ENCODE results near the gene IFNA21. TPM values are rescaled to one million over a fixed set of nuclear protein-coding genes. Genes with fewer than 3 reads are reported as not detected.

IFNA21 gene
- total and polyA plus RNA-seq, 2 experiments from 2014 or later: not detected

- H2AFZ ChIP-seq: peak overlapping the region; percentile 16; the same call in 1 of the 2 replicates
- H3K79me2 ChIP-seq (replicated peaks; ENCODE audit: insufficient read depth): no peaks in the 10 kb centered on the region
- no peaks in the 10 kb centered on the region for H3F3A ChIP-seq (replicated peaks; ENCODE audit: low read depth)
- H3K27ac ChIP-seq (ENCODE audit: low read depth): no peak overlapping the region
- Mint-ChIP-seq H3K27ac (no peak overlapping the region; the same call in 1 of the 2 replicates), H3K4me3 (no peak overlapping the region), H3K27me3 (ENCODE audit: insufficient read depth, low read depth, poor library complexity) (no peaks in the 10 kb centered on the region), H3K9me3 (no peaks in the 10 kb centered on the region), H3K36me3 (ENCODE audit: low read depth) (no peaks in the 10 kb centered on the region), H3K4me1 (no peaks in the 10 kb centered on the region)
- TF ChIP-seq, protein P1, sequence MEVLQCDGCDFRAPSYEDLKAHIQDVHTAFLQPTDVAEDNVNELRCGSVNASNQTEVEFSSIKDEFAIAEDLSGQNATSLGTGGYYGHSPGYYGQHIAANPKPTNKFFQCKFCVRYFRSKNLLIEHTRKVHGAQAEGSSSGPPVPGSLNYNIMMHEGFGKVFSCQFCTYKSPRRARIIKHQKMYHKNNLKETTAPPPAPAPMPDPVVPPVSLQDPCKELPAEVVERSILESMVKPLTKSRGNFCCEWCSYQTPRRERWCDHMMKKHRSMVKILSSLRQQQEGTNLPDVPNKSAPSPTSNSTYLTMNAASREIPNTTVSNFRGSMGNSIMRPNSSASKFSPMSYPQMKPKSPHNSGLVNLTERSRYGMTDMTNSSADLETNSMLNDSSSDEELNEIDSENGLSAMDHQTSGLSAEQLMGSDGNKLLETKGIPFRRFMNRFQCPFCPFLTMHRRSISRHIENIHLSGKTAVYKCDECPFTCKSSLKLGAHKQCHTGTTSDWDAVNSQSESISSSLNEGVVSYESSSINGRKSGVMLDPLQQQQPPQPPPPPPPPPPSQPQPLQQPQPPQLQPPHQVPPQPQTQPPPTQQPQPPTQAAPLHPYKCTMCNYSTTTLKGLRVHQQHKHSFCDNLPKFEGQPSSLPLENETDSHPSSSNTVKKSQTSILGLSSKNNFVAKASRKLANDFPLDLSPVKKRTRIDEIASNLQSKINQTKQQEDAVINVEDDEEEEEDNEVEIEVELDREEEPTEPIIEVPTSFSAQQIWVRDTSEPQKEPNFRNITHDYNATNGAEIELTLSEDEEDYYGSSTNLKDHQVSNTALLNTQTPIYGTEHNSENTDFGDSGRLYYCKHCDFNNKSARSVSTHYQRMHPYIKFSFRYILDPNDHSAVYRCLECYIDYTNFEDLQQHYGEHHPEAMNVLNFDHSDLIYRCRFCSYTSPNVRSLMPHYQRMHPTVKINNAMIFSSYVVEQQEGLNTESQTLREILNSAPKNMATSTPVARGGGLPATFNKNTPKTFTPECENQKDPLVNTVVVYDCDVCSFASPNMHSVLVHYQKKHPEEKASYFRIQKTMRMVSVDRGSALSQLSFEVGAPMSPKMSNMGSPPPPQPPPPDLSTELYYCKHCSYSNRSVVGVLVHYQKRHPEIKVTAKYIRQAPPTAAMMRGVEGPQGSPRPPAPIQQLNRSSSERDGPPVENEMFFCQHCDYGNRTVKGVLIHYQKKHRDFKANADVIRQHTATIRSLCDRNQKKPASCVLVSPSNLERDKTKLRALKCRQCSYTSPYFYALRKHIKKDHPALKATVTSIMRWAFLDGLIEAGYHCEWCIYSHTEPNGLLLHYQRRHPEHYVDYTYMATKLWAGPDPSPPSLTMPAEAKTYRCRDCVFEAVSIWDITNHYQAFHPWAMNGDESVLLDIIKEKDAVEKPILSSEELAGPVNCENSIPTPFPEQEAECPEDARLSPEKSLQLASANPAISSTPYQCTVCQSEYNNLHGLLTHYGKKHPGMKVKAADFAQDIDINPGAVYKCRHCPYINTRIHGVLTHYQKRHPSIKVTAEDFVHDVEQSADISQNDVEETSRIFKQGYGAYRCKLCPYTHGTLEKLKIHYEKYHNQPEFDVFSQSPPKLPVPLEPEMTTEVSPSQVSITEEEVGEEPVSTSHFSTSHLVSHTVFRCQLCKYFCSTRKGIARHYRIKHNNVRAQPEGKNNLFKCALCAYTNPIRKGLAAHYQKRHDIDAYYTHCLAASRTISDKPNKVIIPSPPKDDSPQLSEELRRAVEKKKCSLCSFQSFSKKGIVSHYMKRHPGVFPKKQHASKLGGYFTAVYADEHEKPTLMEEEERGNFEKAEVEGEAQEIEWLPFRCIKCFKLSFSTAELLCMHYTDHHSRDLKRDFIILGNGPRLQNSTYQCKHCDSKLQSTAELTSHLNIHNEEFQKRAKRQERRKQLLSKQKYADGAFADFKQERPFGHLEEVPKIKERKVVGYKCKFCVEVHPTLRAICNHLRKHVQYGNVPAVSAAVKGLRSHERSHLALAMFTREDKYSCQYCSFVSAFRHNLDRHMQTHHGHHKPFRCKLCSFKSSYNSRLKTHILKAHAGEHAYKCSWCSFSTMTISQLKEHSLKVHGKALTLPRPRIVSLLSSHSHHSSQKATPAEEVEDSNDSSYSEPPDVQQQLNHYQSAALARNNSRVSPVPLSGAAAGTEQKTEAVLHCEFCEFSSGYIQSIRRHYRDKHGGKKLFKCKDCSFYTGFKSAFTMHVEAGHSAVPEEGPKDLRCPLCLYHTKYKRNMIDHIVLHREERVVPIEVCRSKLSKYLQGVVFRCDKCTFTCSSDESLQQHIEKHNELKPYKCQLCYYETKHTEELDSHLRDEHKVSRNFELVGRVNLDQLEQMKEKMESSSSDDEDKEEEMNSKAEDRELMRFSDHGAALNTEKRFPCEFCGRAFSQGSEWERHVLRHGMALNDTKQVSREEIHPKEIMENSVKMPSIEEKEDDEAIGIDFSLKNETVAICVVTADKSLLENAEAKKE (CRISPR knock-in tag; IDR thresholded peaks at IDR 0.05): no peak
- TF ChIP-seq EZH2phosphoT487 (IDR thresholded peaks at IDR 0.05; ENCODE audit: unreplicated experiment): no peak
- TF ChIP-seq, protein P2, sequence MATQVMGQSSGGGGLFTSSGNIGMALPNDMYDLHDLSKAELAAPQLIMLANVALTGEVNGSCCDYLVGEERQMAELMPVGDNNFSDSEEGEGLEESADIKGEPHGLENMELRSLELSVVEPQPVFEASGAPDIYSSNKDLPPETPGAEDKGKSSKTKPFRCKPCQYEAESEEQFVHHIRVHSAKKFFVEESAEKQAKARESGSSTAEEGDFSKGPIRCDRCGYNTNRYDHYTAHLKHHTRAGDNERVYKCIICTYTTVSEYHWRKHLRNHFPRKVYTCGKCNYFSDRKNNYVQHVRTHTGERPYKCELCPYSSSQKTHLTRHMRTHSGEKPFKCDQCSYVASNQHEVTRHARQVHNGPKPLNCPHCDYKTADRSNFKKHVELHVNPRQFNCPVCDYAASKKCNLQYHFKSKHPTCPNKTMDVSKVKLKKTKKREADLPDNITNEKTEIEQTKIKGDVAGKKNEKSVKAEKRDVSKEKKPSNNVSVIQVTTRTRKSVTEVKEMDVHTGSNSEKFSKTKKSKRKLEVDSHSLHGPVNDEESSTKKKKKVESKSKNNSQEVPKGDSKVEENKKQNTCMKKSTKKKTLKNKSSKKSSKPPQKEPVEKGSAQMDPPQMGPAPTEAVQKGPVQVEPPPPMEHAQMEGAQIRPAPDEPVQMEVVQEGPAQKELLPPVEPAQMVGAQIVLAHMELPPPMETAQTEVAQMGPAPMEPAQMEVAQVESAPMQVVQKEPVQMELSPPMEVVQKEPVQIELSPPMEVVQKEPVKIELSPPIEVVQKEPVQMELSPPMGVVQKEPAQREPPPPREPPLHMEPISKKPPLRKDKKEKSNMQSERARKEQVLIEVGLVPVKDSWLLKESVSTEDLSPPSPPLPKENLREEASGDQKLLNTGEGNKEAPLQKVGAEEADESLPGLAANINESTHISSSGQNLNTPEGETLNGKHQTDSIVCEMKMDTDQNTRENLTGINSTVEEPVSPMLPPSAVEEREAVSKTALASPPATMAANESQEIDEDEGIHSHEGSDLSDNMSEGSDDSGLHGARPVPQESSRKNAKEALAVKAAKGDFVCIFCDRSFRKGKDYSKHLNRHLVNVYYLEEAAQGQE (IDR thresholded peaks at IDR 0.05; ENCODE audit: unreplicated experiment): no peak
- TF ChIP-seq ETS1 (IDR thresholded peaks at IDR 0.05): no peak
- no peak for TF ChIP-seq ZNF114 (CRISPR knock-in tag; IDR thresholded peaks at IDR 0.05)
- no peak for TF ChIP-seq ZNF331 (CRISPR knock-in tag; IDR thresholded peaks at IDR 0.05; ENCODE audit: low read depth)
- TF ChIP-seq NANOG (IDR thresholded peaks at IDR 0.05; ENCODE audit: borderline replicate concordance): no peak
- no peak for TF ChIP-seq CREB1 (CRISPR knock-in tag; IDR thresholded peaks at IDR 0.05; ENCODE audit: low read depth)
- TF ChIP-seq POLR2AphosphoS5 (IDR thresholded peaks at IDR 0.05; ENCODE audit: low read depth): no peak
- no peaks in the 10 kb centered on the region for H4K20me1 ChIP-seq (replicated peaks; ENCODE audit: insufficient read depth)
- H3K27me3 ChIP-seq (ENCODE audit: insufficient read depth): no peaks in the 10 kb centered on the region
- H3K4me1 ChIP-seq (ENCODE audit: insufficient read depth): no peaks in the 10 kb centered on the region
- DNase-seq (ENCODE audit: low spot score) (no peak), ATAC-seq (no peak)
- no peak overlapping the region for H3K4me2 ChIP-seq
- no peak overlapping the region for H3K4me3 ChIP-seq
- H3K36me3 ChIP-seq (ENCODE audit: insufficient read depth): no peaks in the 10 kb centered on the region
- H3K9me2 ChIP-seq (ENCODE audit: insufficient read depth): no peaks in the 10 kb centered on the region
Measured at GRCh38 chr9:21119093-21119770, 47.2 kb downstream of the IFNA21 start.

Measured in GM23338 (cell line).